Measurements from ENCODE around the gene CCDC102B.

Gene CCDC102B

GRCh38 chr18:69035756-69036155, 237.9 kb downstream of the CCDC102B start:
- no peak for ATAC-seq (ENCODE audit: low read depth)

DNA sequence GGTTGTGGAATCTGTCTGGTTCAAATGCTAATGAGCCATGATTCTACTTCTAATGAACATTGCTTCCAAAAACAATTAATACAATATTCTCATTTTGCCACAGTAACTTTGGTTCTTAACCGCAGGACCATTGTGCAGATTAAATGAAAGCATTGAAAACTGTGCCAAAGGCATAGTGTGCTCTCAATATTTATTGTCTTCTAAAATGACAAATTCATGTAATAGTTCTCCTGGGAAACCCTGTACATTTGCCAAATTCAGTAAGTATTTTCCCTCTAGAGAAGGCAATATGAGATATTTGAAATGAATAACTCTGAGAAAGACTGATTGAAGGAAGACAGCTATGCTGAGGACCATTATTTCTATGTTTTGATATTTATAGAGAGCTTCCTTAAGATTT, 246.3 kb downstream of the CCDC102B start:
- TF ChIP-seq, protein P1, sequence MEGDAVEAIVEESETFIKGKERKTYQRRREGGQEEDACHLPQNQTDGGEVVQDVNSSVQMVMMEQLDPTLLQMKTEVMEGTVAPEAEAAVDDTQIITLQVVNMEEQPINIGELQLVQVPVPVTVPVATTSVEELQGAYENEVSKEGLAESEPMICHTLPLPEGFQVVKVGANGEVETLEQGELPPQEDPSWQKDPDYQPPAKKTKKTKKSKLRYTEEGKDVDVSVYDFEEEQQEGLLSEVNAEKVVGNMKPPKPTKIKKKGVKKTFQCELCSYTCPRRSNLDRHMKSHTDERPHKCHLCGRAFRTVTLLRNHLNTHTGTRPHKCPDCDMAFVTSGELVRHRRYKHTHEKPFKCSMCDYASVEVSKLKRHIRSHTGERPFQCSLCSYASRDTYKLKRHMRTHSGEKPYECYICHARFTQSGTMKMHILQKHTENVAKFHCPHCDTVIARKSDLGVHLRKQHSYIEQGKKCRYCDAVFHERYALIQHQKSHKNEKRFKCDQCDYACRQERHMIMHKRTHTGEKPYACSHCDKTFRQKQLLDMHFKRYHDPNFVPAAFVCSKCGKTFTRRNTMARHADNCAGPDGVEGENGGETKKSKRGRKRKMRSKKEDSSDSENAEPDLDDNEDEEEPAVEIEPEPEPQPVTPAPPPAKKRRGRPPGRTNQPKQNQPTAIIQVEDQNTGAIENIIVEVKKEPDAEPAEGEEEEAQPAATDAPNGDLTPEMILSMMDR (IDR thresholded peaks at IDR 0.05; ENCODE audit: poor library complexity, severe bottlenecking) = no peak
- ATAC-seq (ENCODE audit: low read depth) (no peak), DNase-seq (ENCODE audit: low spot score) (no peak)
- H3K27ac ChIP-seq (ENCODE audit: poor library complexity, severe bottlenecking) = no peak overlapping the region
- H3K27me3 ChIP-seq (ENCODE audit: insufficient read depth, poor library complexity, severe bottlenecking) = peaks cover 3% of the 10 kb centered on the region
- no peaks in the 10 kb centered on the region for H3K36me3 ChIP-seq (ENCODE audit: low read depth)
- no peak overlapping the region for H3K4me3 ChIP-seq (ENCODE audit: severe bottlenecking)
- H3K9me3 ChIP-seq (ENCODE audit: severe bottlenecking) = no peaks in the 10 kb centered on the region
- H3K4me1 ChIP-seq (ENCODE audit: insufficient read depth, poor library complexity, severe bottlenecking) = no peaks in the 10 kb centered on the region

More at GRCh38 chr18:69035756-69036155, 237.9 kb downstream of the CCDC102B start:
- Histone ChIP-seq H3K36me3 (ENCODE audit: low read depth) (no peaks in the 10 kb centered on the region), H3K4me3 (ENCODE audit: severe bottlenecking) (no peak overlapping the region), H3K27me3 (ENCODE audit: insufficient read depth, poor library complexity, severe bottlenecking) (no peaks in the 10 kb centered on the region), H3K4me1 (ENCODE audit: insufficient read depth, poor library complexity, severe bottlenecking) (no peaks in the 10 kb centered on the region), H3K27ac (ENCODE audit: poor library complexity, severe bottlenecking) (no peak overlapping the region), H3K9me3 (ENCODE audit: severe bottlenecking) (no peaks in the 10 kb centered on the region)
- TF ChIP-seq, protein P1 (IDR thresholded peaks at IDR 0.05; ENCODE audit: poor library complexity, severe bottlenecking) = no peak
- DNase-seq (ENCODE audit: low spot score) = no peak

- no peaks in the 10 kb centered on the region for H3K9me3 ChIP-seq (ENCODE audit: severe bottlenecking)
- H3K27me3 ChIP-seq (ENCODE audit: insufficient read depth, poor library complexity, severe bottlenecking) = peaks cover 3% of the 10 kb centered on the region
- H3K4me3 ChIP-seq (ENCODE audit: severe bottlenecking) = no peak overlapping the region
- no peaks in the 10 kb centered on the region for H3K4me1 ChIP-seq (ENCODE audit: insufficient read depth, poor library complexity, severe bottlenecking)
- no peaks in the 10 kb centered on the region for H3K36me3 ChIP-seq (ENCODE audit: low read depth)
- no peak for DNase-seq (ENCODE audit: low spot score)
- TF ChIP-seq, protein P1 (IDR thresholded peaks at IDR 0.05; ENCODE audit: poor library complexity, severe bottlenecking) = no peak
- no peak overlapping the region for H3K27ac ChIP-seq (ENCODE audit: poor library complexity, severe bottlenecking)
- ATAC-seq (ENCODE audit: low read depth) = no peak
Observed at GRCh38 chr18:69064063-69064462, 266.2 kb downstream of the CCDC102B start.

GRCh38 chr18:69067048-69067447, 269.2 kb downstream of the CCDC102B start:
- DNase-seq (ENCODE audit: low spot score) (no peak), ATAC-seq (ENCODE audit: low read depth) (no peak)
- no peaks in the 10 kb centered on the region for H3K36me3 ChIP-seq (ENCODE audit: low read depth)
- H3K4me3 ChIP-seq (ENCODE audit: severe bottlenecking) = no peak overlapping the region
- H3K27ac ChIP-seq (ENCODE audit: poor library complexity, severe bottlenecking) = no peak overlapping the region
- no peaks in the 10 kb centered on the region for H3K4me1 ChIP-seq (ENCODE audit: insufficient read depth, poor library complexity, severe bottlenecking)
- TF ChIP-seq, protein P1 (IDR thresholded peaks at IDR 0.05; ENCODE audit: poor library complexity, severe bottlenecking) = no peak
- H3K9me3 ChIP-seq (ENCODE audit: severe bottlenecking) = no peaks in the 10 kb centered on the region
- H3K27me3 ChIP-seq (ENCODE audit: insufficient read depth, poor library complexity, severe bottlenecking) = peaks cover 3% of the 10 kb centered on the region

DNA sequence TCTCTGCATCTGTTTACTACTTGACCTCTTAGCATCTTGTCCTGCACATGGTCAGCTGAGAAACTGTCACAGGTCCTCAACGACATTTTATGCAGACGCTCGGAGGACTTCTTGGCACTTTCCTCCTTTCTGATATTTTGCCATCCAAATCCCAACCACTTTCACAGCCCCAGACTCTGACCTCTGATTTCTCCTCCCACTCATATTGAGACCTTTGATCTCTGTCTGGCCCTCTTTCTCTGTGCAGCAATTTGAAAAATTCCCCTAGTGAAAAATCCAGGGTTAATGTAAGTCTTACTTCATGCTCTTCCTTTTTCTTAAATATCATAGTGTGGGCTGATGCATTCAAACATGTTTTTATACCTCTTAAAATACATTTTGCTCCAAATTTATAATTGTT, 273.8 kb downstream of the CCDC102B start:
- Histone ChIP-seq H3K27ac (ENCODE audit: poor library complexity, severe bottlenecking) (no peak overlapping the region), H3K9me3 (ENCODE audit: severe bottlenecking) (no peaks in the 10 kb centered on the region), H3K36me3 (ENCODE audit: low read depth) (no peaks in the 10 kb centered on the region), H3K4me3 (ENCODE audit: severe bottlenecking) (no peak overlapping the region), H3K4me1 (ENCODE audit: insufficient read depth, poor library complexity, severe bottlenecking) (no peaks in the 10 kb centered on the region), H3K27me3 (ENCODE audit: insufficient read depth, poor library complexity, severe bottlenecking) (peaks cover 3% of the 10 kb centered on the region)
- ATAC-seq (ENCODE audit: low read depth) = no peak
- no peak for DNase-seq (ENCODE audit: low spot score)
- TF ChIP-seq, protein P1 (IDR thresholded peaks at IDR 0.05; ENCODE audit: poor library complexity, severe bottlenecking) = no peak

Data from RWPE2 (cell line).